ENCODE data around the gene ELMO2. TPM values are rescaled to one million over a fixed set of nuclear protein-coding genes. Genes with fewer than 3 reads are reported as not detected.

The ELMO2 gene
- total RNA-seq, 2 donors from 2014 or later = 47.7 to 117 TPM

DNA sequence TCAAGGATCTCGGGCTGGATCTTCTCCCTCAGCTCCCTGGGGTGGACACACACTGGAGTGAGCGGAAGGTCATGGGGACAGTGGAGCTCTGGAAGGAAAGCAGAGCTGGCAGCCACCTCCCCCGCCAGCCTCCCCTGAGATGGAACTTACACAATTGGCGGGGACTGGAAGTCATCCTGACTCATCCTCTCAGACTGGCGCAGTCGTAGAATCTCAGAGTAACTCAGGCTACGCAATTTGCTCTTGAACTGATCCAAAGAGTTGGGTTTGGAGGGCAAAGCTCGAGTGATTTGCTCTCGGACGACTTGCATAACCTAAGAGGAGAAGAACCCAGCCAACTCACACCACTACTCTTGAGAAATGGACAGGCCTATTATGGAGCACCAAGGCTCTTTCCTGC, 34.8 kb downstream of the ELMO2 start:
- Histone ChIP-seq H3K36me3 (peaks cover 18 to 47% of the 10 kb centered on the region in 2 donors), H3K27ac (no peak overlapping the region), H3K4me3 (no peak overlapping the region), H3K4me1 (replicated peaks) (no peaks in the 10 kb centered on the region), H3K9me3 (no peaks in the 10 kb centered on the region), H3K27me3 (replicated peaks; ENCODE audit: insufficient read depth) (no peaks in the 10 kb centered on the region)
- 94% methylated on average over 10 of the region's 10 CpGs for WGBS
- intact Hi-C loops (cut with DNase I) = no loop called here
- TF ChIP-seq, protein P1, sequence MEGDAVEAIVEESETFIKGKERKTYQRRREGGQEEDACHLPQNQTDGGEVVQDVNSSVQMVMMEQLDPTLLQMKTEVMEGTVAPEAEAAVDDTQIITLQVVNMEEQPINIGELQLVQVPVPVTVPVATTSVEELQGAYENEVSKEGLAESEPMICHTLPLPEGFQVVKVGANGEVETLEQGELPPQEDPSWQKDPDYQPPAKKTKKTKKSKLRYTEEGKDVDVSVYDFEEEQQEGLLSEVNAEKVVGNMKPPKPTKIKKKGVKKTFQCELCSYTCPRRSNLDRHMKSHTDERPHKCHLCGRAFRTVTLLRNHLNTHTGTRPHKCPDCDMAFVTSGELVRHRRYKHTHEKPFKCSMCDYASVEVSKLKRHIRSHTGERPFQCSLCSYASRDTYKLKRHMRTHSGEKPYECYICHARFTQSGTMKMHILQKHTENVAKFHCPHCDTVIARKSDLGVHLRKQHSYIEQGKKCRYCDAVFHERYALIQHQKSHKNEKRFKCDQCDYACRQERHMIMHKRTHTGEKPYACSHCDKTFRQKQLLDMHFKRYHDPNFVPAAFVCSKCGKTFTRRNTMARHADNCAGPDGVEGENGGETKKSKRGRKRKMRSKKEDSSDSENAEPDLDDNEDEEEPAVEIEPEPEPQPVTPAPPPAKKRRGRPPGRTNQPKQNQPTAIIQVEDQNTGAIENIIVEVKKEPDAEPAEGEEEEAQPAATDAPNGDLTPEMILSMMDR (IDR thresholded peaks at IDR 0.05) = no peak
- TF ChIP-seq POLR2AphosphoS5 (IDR thresholded peaks at IDR 0.05) = no peak
- no peak for TF ChIP-seq POLR2A (IDR thresholded peaks at IDR 0.05)
- no peak for DNase-seq (ENCODE audit: low spot score)

DNA sequence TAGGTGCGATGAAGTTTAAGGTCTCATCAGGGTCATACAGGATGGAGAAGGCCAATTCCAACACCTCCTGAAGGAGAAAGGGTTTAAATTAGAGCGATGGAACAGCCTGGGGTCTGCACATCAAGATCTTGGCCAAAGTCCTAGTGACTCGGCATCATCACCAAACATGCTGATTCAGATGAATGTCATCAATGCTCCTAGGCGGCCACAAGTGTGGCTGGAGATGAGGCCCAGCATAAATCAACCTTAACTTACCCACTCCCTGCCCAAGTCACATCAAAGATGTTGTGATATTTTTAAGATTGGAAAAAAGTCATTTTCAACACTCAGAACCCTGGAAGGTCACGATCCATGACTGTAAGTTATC, 37.5 kb downstream of the ELMO2 start:
- Histone ChIP-seq H3K36me3 (peaks cover 23 to 43% of the 10 kb centered on the region in 2 donors), H3K27me3 (replicated peaks; ENCODE audit: insufficient read depth) (no peaks in the 10 kb centered on the region), H3K27ac (no peak overlapping the region), H3K9me3 (no peaks in the 10 kb centered on the region), H3K4me3 (no peak overlapping the region), H3K4me1 (replicated peaks) (no peaks in the 10 kb centered on the region)
- no peak for DNase-seq (ENCODE audit: low spot score)
- intact Hi-C loops (cut with DNase I) = no loop called here
- WGBS = 90% methylated on average over 5 of the region's 5 CpGs
- TF ChIP-seq, protein P1 (IDR thresholded peaks at IDR 0.05) = no peak
- TF ChIP-seq POLR2A (IDR thresholded peaks at IDR 0.05) (no peak), POLR2AphosphoS5 (IDR thresholded peaks at IDR 0.05) (no peak)

DNA sequence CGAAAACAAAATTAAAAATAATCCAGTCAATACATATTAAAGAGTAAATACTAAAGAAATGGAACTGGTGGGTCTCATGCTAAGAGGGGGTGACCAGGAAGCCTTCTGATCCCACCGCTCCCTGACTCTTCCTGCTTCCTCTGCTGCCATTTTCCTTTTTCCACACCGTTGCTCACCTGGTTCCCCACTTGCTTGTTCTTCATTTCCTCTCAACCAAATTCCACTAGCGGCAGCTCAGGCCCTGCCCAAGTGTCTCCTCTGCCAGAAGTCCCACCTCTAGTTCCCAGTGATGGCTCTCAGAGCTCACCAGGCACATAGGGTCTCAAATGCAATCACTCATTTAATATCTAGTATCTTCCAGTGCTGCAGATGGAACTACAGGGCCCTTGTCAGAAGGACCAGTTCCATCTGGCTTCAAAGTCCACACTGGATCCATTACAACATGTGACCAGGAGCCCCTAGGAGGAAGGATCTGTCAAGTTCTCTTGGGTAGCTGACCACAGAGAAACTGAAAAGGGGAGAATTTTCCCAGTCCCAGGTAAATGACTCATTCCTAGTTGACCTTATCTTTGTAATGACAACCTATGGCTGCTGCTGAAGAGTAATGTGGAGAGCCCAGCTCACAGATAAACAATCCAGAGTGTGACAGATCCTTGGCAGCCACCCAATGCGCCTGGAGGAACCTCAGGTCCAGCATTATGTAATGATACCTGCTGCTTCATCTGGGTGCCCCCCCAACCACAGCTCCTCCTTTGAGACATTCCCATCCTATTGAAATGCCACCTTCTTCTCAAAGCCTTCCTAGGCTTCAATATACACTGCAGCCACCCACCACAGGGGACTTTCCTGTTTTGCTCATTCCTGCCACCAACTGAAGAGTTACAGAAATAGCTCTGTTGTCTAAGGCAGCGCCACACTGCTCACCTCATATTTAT, 38.2 kb downstream of the ELMO2 start:
- TF ChIP-seq POLR2A (IDR thresholded peaks at IDR 0.05) (no peak), POLR2AphosphoS5 (IDR thresholded peaks at IDR 0.05) (no peak)
- TF ChIP-seq, protein P1 (IDR thresholded peaks at IDR 0.05) = no peak
- H3K4me3 ChIP-seq = no peak overlapping the region
- intact Hi-C loops (cut with DNase I) = no loop called here
- no peaks in the 10 kb centered on the region for H3K4me1 ChIP-seq (replicated peaks)
- no peaks in the 10 kb centered on the region for H3K9me3 ChIP-seq
- DNase-seq (ENCODE audit: low spot score) = no peak
- no peak overlapping the region for H3K27ac ChIP-seq
- H3K27me3 ChIP-seq (replicated peaks; ENCODE audit: insufficient read depth) = no peaks in the 10 kb centered on the region
- peaks cover 23 to 38% of the 10 kb centered on the region in 2 donors for H3K36me3 ChIP-seq
- WGBS = 96% methylated on average over 6 of the region's 6 CpGs

DNA sequence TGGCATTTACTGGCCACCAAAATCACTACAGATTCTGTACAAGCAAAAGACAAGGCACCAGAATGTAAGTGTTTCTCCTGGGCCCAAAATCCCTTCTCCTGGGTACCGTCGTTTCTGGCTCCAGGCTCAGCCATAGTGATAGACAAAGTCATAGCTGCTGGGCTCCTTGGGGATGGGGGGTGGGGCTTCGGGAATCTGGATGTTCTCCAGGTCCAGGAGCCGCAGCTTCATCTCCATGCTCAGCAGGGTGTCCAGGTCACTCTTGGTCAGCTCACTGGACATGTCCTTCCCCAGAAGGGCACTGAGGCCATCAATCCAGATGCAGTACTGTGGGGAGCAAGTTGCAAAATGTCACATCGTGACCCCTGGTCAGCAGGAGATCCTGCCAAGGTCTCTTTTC, 39.2 kb downstream of the ELMO2 start:
- intact Hi-C loops (cut with DNase I) = no loop called here
- H3K36me3 ChIP-seq = peaks cover 23 to 28% of the 10 kb centered on the region in 2 donors
- DNase-seq (ENCODE audit: low spot score) = no peak
- TF ChIP-seq, protein P1 (IDR thresholded peaks at IDR 0.05) = no peak
- no peak for TF ChIP-seq POLR2AphosphoS5 (IDR thresholded peaks at IDR 0.05)
- TF ChIP-seq POLR2A (IDR thresholded peaks at IDR 0.05) = no peak
- H3K9me3 ChIP-seq = no peaks in the 10 kb centered on the region
- H3K27ac ChIP-seq = no peak overlapping the region
- WGBS = 72% methylated on average over 5 of the region's 5 CpGs
- peaks cover 2% of the 10 kb centered on the region for H3K4me1 ChIP-seq (replicated peaks)
- H3K27me3 ChIP-seq (replicated peaks; ENCODE audit: insufficient read depth) = no peaks in the 10 kb centered on the region
- H3K4me3 ChIP-seq = no peak overlapping the region

DNA sequence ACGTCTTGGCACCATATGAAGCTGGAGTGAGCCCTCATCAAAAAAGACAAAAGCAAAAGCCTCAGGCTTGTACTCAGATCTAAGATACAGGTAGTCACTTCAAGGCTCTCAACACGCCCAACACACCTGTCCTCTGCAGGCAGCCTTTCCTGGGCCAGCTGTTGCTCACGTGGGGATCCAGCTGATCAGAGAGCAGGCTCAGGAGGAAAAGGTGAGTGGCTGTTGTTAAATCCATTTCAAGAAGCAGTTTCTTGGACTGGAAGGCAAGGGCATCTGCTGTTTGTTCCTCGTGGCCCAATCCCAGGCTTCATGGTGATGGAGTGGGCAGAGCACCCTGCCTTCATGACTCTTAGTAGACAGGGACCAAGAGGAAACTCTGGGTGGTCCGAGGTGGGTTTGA, 39.6 kb downstream of the ELMO2 start:
- 87% methylated on average over 5 of the region's 5 CpGs for WGBS
- H3K4me3 ChIP-seq = no peak overlapping the region
- no peak for DNase-seq (ENCODE audit: low spot score)
- no peaks in the 10 kb centered on the region for H3K27me3 ChIP-seq (replicated peaks; ENCODE audit: insufficient read depth)
- H3K27ac ChIP-seq = no peak overlapping the region
- no peaks in the 10 kb centered on the region for H3K9me3 ChIP-seq
- intact Hi-C loops (cut with DNase I) = no loop called here
- peaks cover 22 to 24% of the 10 kb centered on the region in 2 donors for H3K36me3 ChIP-seq
- H3K4me1 ChIP-seq (replicated peaks) = peaks cover 6% of the 10 kb centered on the region
- TF ChIP-seq, protein P1 (IDR thresholded peaks at IDR 0.05) = no peak
- TF ChIP-seq POLR2AphosphoS5 (IDR thresholded peaks at IDR 0.05) (no peak), POLR2A (IDR thresholded peaks at IDR 0.05) (no peak)

All from prostate gland (tissue), 2 donors.